ENCODE results near the gene ANKRD13B. TPM values are rescaled to one million over a fixed set of nuclear protein-coding genes. Genes with fewer than 3 reads are reported as not detected.
A peak's percentile ranks its signal among the peaks of the same experiment; 100 is the strongest.

ANKRD13B gene
- total and polyA plus RNA-seq, 2 of the 13 experiments (the other 11 are each of a cell fraction or from before 2014, with no cell fraction given), result 1.7 to 1.8 TPM

DNA sequence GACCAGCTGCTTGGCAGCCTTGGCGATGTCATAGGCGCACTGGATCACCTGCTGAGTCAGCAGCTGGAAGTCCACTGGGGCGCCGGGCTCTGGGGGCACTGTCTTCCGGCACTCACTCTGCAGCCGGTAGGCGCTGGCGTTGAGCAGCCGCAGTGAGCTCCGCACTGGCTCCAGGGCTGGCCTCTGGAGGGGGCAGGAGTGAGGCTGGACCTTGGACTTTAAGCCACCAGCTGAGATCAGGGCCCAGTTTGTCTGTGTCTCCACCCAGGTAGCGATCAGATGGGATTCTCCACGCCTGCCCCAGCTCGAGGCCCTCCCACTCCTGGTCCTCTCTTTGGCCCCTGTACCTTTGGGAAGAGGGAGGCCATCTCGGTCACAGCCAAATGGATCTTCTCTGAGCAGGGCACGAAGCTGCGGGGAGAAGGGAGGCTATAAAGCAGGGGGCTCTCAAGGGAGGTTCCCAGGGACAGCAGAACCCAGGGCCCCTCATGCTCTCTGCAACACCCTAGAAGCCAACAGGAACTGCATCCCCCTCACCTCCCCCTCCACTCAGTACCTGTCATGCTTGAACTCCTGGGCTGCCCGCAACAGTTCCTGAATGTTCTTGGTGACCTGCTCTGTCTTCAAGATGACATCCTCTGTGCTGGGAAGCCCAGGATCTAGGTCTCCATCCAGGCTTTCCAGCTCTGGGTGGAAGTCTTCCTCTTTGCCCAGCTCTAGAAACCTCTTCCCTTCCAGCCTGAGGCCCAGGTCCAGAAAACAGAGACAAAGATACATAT is 18.0 kb upstream of the ANKRD13B start (continued):
- TF ChIP-seq ZBTB3 (CRISPR knock-in tag; IDR thresholded peaks at IDR 0.05; ENCODE audit: borderline replicate concordance, low read depth), result peak; percentile 99
- peak; percentile 87 for TF ChIP-seq ZNF772 (CRISPR knock-in tag; IDR thresholded peaks at IDR 0.05)
- no peak; the same call in 1 of the 2 replicates for TF ChIP-seq ZNF331 (CRISPR knock-in tag; IDR thresholded peaks at IDR 0.05)
- TF ChIP-seq, protein P1, sequence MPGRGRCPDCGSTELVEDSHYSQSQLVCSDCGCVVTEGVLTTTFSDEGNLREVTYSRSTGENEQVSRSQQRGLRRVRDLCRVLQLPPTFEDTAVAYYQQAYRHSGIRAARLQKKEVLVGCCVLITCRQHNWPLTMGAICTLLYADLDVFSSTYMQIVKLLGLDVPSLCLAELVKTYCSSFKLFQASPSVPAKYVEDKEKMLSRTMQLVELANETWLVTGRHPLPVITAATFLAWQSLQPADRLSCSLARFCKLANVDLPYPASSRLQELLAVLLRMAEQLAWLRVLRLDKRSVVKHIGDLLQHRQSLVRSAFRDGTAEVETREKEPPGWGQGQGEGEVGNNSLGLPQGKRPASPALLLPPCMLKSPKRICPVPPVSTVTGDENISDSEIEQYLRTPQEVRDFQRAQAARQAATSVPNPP (CRISPR knock-in tag; IDR thresholded peaks at IDR 0.05), result 0 out of 2 replicates have a peak, but pooled peaks have one; percentile 70
- peak; percentile 75 for TF ChIP-seq KDM2A (CRISPR knock-in tag; IDR thresholded peaks at IDR 0.05; ENCODE audit: borderline replicate concordance, low read depth)
- TF ChIP-seq, protein P2, sequence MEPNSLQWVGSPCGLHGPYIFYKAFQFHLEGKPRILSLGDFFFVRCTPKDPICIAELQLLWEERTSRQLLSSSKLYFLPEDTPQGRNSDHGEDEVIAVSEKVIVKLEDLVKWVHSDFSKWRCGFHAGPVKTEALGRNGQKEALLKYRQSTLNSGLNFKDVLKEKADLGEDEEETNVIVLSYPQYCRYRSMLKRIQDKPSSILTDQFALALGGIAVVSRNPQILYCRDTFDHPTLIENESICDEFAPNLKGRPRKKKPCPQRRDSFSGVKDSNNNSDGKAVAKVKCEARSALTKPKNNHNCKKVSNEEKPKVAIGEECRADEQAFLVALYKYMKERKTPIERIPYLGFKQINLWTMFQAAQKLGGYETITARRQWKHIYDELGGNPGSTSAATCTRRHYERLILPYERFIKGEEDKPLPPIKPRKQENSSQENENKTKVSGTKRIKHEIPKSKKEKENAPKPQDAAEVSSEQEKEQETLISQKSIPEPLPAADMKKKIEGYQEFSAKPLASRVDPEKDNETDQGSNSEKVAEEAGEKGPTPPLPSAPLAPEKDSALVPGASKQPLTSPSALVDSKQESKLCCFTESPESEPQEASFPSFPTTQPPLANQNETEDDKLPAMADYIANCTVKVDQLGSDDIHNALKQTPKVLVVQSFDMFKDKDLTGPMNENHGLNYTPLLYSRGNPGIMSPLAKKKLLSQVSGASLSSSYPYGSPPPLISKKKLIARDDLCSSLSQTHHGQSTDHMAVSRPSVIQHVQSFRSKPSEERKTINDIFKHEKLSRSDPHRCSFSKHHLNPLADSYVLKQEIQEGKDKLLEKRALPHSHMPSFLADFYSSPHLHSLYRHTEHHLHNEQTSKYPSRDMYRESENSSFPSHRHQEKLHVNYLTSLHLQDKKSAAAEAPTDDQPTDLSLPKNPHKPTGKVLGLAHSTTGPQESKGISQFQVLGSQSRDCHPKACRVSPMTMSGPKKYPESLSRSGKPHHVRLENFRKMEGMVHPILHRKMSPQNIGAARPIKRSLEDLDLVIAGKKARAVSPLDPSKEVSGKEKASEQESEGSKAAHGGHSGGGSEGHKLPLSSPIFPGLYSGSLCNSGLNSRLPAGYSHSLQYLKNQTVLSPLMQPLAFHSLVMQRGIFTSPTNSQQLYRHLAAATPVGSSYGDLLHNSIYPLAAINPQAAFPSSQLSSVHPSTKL (CRISPR knock-in tag; IDR thresholded peaks at IDR 0.05), result peak; percentile 77
- 0 out of 2 replicates have a peak, but pooled peaks have one; percentile 41 for TF ChIP-seq ZNF160 (CRISPR knock-in tag; IDR thresholded peaks at IDR 0.05)
- peak; percentile 69; the same call in 1 of the 2 replicates for TF ChIP-seq ETV5 (CRISPR knock-in tag; IDR thresholded peaks at IDR 0.05; ENCODE audit: borderline replicate concordance)
- TF ChIP-seq STAG1 (CRISPR knock-in tag; IDR thresholded peaks at IDR 0.05), result peak; percentile 13; the same call in 1 of the 2 replicates
- no peak for TF ChIP-seq NPAS2 (CRISPR knock-in tag; IDR thresholded peaks at IDR 0.05; ENCODE audit: borderline replicate concordance)
- peak; percentile 76 for TF ChIP-seq ARNTL (CRISPR knock-in tag; IDR thresholded peaks at IDR 0.05)
- peak; percentile 84; the same call in 1 of the 2 replicates for TF ChIP-seq ZNF556 (CRISPR knock-in tag; IDR thresholded peaks at IDR 0.05; ENCODE audit: borderline replicate concordance)
- 0 out of 2 replicates have a peak, but pooled peaks have one; percentile 83 for TF ChIP-seq MTA1 (CRISPR knock-in tag; IDR thresholded peaks at IDR 0.05; ENCODE audit: borderline replicate concordance)
- TF ChIP-seq ZNF616 (CRISPR knock-in tag; IDR thresholded peaks at IDR 0.05; ENCODE audit: low read depth), result 0 out of 2 replicates have a peak, but pooled peaks have one; percentile 12
- TF ChIP-seq ZNF589 (CRISPR knock-in tag; conservative IDR thresholded peaks at IDR 0.05), result 0 out of 2 replicates have a peak, but pooled peaks have one; percentile 14
- TF ChIP-seq ARNT2 (CRISPR knock-in tag; IDR thresholded peaks at IDR 0.05; ENCODE audit: low read depth), result 0 out of 2 replicates have a peak, but pooled peaks have one; percentile 64
- TF ChIP-seq, protein P3, sequence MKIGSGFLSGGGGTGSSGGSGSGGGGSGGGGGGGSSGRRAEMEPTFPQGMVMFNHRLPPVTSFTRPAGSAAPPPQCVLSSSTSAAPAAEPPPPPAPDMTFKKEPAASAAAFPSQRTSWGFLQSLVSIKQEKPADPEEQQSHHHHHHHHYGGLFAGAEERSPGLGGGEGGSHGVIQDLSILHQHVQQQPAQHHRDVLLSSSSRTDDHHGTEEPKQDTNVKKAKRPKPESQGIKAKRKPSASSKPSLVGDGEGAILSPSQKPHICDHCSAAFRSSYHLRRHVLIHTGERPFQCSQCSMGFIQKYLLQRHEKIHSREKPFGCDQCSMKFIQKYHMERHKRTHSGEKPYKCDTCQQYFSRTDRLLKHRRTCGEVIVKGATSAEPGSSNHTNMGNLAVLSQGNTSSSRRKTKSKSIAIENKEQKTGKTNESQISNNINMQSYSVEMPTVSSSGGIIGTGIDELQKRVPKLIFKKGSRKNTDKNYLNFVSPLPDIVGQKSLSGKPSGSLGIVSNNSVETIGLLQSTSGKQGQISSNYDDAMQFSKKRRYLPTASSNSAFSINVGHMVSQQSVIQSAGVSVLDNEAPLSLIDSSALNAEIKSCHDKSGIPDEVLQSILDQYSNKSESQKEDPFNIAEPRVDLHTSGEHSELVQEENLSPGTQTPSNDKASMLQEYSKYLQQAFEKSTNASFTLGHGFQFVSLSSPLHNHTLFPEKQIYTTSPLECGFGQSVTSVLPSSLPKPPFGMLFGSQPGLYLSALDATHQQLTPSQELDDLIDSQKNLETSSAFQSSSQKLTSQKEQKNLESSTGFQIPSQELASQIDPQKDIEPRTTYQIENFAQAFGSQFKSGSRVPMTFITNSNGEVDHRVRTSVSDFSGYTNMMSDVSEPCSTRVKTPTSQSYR (CRISPR knock-in tag; IDR thresholded peaks at IDR 0.05; ENCODE audit: borderline replicate concordance), result peak; percentile 60
- peak; percentile 79; the same call in 1 of the 2 replicates for TF ChIP-seq ZZZ3 (CRISPR knock-in tag; IDR thresholded peaks at IDR 0.05; ENCODE audit: borderline replicate concordance)
- peak; percentile 98 for TF ChIP-seq HNF4G (IDR thresholded peaks at IDR 0.05; ENCODE audit: borderline replicate concordance, low read depth, low read length)
- TF ChIP-seq HNF4G (CRISPR knock-in tag; IDR thresholded peaks at IDR 0.05; ENCODE audit: borderline replicate concordance, low read depth), result peak; percentile 96; the same call in 1 of the 2 replicates
- TF ChIP-seq ZNF232 (CRISPR knock-in tag; IDR thresholded peaks at IDR 0.05; ENCODE audit: borderline replicate concordance), result peak; percentile 23; the same call in 1 of the 2 replicates

Measured in HepG2 (cell line).